Liver (tissue), 9 donors: ENCODE data around the gene TAB2. TPM values are rescaled to one million over a fixed set of nuclear protein-coding genes. Genes with fewer than 3 reads are reported as not detected.

Source experiments
- DNase-seq: peaks from one replicate; pipeline ENCODE4 v3.0.0-alpha.2; 2017; ENCODE audit warnings: low spot score
- H3K27ac ChIP-seq, 2 donors: one replicate each; pipeline ENCODE4 v1.7.0; 2013; ENCODE audit warnings: inconsistent platforms in 2 of 2, low read length in 2 of 2, control low read depth in 1 of 2, low read depth in 1 of 2, mild to moderate bottlenecking in 1 of 2
- H3K27me3 ChIP-seq, 4 donors: one replicate each; pipeline versions ENCODE4 v1.6.1 to v1.7.0; 2013; ENCODE audit warnings: low read length in 3 of 4, inconsistent platforms in 1 of 4, mild to moderate bottlenecking in 1 of 4, moderate library complexity in 1 of 4; ENCODE audit not compliant: control insufficient read depth in 4 of 4, insufficient read depth in 4 of 4
- H3K36me3 ChIP-seq, 4 donors: one replicate each; pipeline versions ENCODE4 v1.6.1 to v1.7.0; 2013; ENCODE audit warnings: low read length in 3 of 4, mild to moderate bottlenecking in 3 of 4, low read depth in 1 of 4, moderate library complexity in 1 of 4; ENCODE audit not compliant: control insufficient read depth in 4 of 4, insufficient read depth in 3 of 4
- H3K4me1 ChIP-seq, 4 donors: one replicate each; pipeline versions ENCODE4 v1.6.1 to v1.7.0; 2013; ENCODE audit warnings: low read length in 3 of 4, mild to moderate bottlenecking in 3 of 4, moderate library complexity in 1 of 4; ENCODE audit not compliant: control insufficient read depth in 4 of 4, insufficient read depth in 4 of 4
- H3K4me3 ChIP-seq, 3 donors: one replicate each; pipeline versions ENCODE4 v1.6.1 to v1.7.0; 2013; ENCODE audit warnings: low read length in 3 of 3, control low read depth in 1 of 3, low read depth in 1 of 3, mild to moderate bottlenecking in 1 of 3
- H3K9ac ChIP-seq, 2 donors: one replicate each; pipeline ENCODE4 v1.7.0; 2013; ENCODE audit warnings: low read length in 2 of 2, mild to moderate bottlenecking in 2 of 2, moderate library complexity in 2 of 2, control low read depth in 1 of 2, low read depth in 1 of 2
- H3K9me3 ChIP-seq, 4 donors: one replicate each; pipeline versions ENCODE4 v1.6.1 to v1.7.0; 2013; ENCODE audit warnings: low read length in 3 of 4; ENCODE audit not compliant: control insufficient read depth in 4 of 4
- EGR1 ChIP-seq, 2 donors: IDR thresholded peaks; 2 replicates each; pipeline ENCODE4 v1.6.1; 2016 to 2018; ENCODE audit warnings: antibody characterized with exemption in 2 of 2, low read depth in 2 of 2
- FOXA1 ChIP-seq: IDR thresholded peaks from 2 replicates; pipeline ENCODE4 v1.6.1; 2016; ENCODE audit warnings: antibody characterized with exemption
- FOXA2 ChIP-seq: IDR thresholded peaks from 2 replicates; pipeline ENCODE4 v1.6.1; 2016; ENCODE audit warnings: antibody characterized with exemption
- HNF4A ChIP-seq, 2 donors: conservative IDR thresholded peaks; 2 replicates each; pipeline ENCODE4 v1.6.1; 2016; ENCODE audit warnings: antibody characterized with exemption in 2 of 2, mild to moderate bottlenecking in 2 of 2
- HNF4G ChIP-seq: IDR thresholded peaks from 2 replicates; pipeline ENCODE4 v1.6.1; 2016; ENCODE audit warnings: antibody characterized with exemption
- JUND ChIP-seq, 2 donors: IDR thresholded peaks; 2 replicates each; pipeline ENCODE4 v1.6.1; 2016; ENCODE audit warnings: antibody characterized with exemption in 2 of 2
- NR2F2 ChIP-seq: IDR thresholded peaks from 2 replicates; pipeline ENCODE4 v1.6.1; 2016; ENCODE audit warnings: antibody characterized with exemption
- RAD21 ChIP-seq, 2 donors: IDR thresholded peaks; 2 replicates each; pipeline ENCODE4 v1.6.1; 2016; ENCODE audit warnings: antibody characterized with exemption in 2 of 2, mild to moderate bottlenecking in 2 of 2
- RXRA ChIP-seq, 2 donors: IDR thresholded peaks; 2 replicates each; pipeline ENCODE4 v1.6.1; 2017 to 2018; ENCODE audit warnings: antibody characterized with exemption in 2 of 2, mild to moderate bottlenecking in 1 of 2
- TAF1 ChIP-seq: conservative IDR thresholded peaks from 2 replicates; pipeline ENCODE4 v1.6.1; 2016; ENCODE audit warnings: antibody characterized with exemption, mild to moderate bottlenecking
- YY1 ChIP-seq: IDR thresholded peaks from 2 replicates; pipeline ENCODE4 v1.6.1; 2016; ENCODE audit warnings: antibody characterized with exemption, mild to moderate bottlenecking
- WGBS: extraction: QIAGEN DNeasy Blood & Tissue Kit; methylation state at CpG from one replicate; pipeline ENCODE4 v1.1.7; 2013; 5-methylcytosine and 5-hydroxymethylcytosine counted together
- polyA plus RNA-seq, 2 donors: library from polyadenylated mRNA; stranded (reverse) in 1 of 2; unstranded in 1 of 2; fragments of 200-250 nt in 1 of 2; fragments of >200 nt in 1 of 2; fragmentation: Nextera tagmentation in 1 of 2; extraction: Ambion mirVana in 1 of 2; gene quantifications; one replicate each; pipeline versions ENCODE4 v1.2.1 to v1.2.3, GENCODE V29; 2013 to 2015
- total RNA-seq, 2 donors: library from RNA; depleted of rRNA; stranded (reverse); fragments of >200 nt; gene quantifications; one replicate each; pipeline ENCODE4 v1.2.3, GENCODE V29; 2014
- TF ChIP-seq, protein P1 (sequence below): IDR thresholded peaks from 2 replicates; pipeline ENCODE4 v1.6.1; 2016; ENCODE audit warnings: antibody characterized with exemption
- TF ChIP-seq, protein P2 (sequence below): IDR thresholded peaks from 2 replicates; pipeline ENCODE4 v1.6.1; 2016; ENCODE audit warnings: antibody characterized with exemption
- TF ChIP-seq, protein P3 (sequence below): IDR thresholded peaks from 2 replicates; pipeline ENCODE4 v1.6.1; 2016; ENCODE audit warnings: antibody characterized with exemption
- TF ChIP-seq, protein P4 (sequence below): IDR thresholded peaks from 2 replicates; pipeline ENCODE4 v1.6.1; 2016; ENCODE audit warnings: antibody characterized with exemption, mild to moderate bottlenecking
- TF ChIP-seq, protein P5 (sequence below): fragments of 150-350 bp; IDR thresholded peaks from 2 replicates; pipeline ENCODE4 v1.5.1; 2017; ENCODE audit warnings: improper control_type of control experiment, low read depth, low read length; ENCODE audit not compliant: missing input control
- donor health status: healthy.
- donor health status: healthy.
- donor health status: healthy.
- donor health status: healthy.
- donor health status: healthy.

The TAB2 gene
- total and polyA plus RNA-seq, 4 donors, result 10.5 to 25.6 (median 18.0) TPM

DNA sequence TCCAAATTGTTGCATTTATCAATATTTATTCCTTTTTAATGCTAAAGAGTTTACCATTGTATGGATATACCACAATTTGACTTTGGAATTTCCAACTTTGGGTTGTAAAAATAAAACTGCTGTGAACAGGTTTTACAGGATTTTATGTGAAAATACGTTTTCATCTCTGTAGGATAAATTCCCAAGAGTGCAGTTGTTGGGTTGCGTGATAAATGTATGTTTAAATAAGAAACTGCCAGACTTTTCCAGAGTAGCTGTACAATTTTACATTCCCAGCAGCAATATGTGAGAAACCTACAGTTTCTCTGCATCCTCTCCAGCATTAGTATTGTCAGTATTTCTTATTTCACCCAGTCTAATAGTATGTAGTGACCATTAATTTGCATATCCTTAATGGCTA lies 12.6 kb downstream of the TAB2 start:
- peaks cover 6 to 37% (median 18%) of the 10 kb centered on the region in 4 donors for H3K4me1 ChIP-seq
- TF ChIP-seq RAD21 (IDR thresholded peaks at IDR 0.05) (no peak), TAF1 (no peak), FOXA1 (no peak), RXRA (IDR thresholded peaks at IDR 0.05) (no peak), YY1 (no peak), HNF4G (no peak), NR2F2 (no peak), EGR1 (IDR thresholded peaks at IDR 0.05; ENCODE audit: low read depth in 2 of 2) (no peak), JUND (IDR thresholded peaks at IDR 0.05) (no peak), FOXA2 (no peak), HNF4A (conservative IDR thresholded peaks at IDR 0.05) (no peak)
- TF ChIP-seq, protein P1, sequence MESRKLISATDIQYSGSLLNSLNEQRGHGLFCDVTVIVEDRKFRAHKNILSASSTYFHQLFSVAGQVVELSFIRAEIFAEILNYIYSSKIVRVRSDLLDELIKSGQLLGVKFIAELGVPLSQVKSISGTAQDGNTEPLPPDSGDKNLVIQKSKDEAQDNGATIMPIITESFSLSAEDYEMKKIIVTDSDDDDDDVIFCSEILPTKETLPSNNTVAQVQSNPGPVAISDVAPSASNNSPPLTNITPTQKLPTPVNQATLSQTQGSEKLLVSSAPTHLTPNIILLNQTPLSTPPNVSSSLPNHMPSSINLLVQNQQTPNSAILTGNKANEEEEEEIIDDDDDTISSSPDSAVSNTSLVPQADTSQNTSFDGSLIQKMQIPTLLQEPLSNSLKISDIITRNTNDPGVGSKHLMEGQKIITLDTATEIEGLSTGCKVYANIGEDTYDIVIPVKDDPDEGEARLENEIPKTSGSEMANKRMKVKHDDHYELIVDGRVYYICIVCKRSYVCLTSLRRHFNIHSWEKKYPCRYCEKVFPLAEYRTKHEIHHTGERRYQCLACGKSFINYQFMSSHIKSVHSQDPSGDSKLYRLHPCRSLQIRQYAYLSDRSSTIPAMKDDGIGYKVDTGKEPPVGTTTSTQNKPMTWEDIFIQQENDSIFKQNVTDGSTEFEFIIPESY, result no peak
- TF ChIP-seq, protein P2, sequence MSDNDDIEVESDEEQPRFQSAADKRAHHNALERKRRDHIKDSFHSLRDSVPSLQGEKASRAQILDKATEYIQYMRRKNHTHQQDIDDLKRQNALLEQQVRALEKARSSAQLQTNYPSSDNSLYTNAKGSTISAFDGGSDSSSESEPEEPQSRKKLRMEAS, result no peak
- TF ChIP-seq, protein P3, sequence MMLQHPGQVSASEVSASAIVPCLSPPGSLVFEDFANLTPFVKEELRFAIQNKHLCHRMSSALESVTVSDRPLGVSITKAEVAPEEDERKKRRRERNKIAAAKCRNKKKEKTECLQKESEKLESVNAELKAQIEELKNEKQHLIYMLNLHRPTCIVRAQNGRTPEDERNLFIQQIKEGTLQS, result no peak
- TF ChIP-seq, protein P4, sequence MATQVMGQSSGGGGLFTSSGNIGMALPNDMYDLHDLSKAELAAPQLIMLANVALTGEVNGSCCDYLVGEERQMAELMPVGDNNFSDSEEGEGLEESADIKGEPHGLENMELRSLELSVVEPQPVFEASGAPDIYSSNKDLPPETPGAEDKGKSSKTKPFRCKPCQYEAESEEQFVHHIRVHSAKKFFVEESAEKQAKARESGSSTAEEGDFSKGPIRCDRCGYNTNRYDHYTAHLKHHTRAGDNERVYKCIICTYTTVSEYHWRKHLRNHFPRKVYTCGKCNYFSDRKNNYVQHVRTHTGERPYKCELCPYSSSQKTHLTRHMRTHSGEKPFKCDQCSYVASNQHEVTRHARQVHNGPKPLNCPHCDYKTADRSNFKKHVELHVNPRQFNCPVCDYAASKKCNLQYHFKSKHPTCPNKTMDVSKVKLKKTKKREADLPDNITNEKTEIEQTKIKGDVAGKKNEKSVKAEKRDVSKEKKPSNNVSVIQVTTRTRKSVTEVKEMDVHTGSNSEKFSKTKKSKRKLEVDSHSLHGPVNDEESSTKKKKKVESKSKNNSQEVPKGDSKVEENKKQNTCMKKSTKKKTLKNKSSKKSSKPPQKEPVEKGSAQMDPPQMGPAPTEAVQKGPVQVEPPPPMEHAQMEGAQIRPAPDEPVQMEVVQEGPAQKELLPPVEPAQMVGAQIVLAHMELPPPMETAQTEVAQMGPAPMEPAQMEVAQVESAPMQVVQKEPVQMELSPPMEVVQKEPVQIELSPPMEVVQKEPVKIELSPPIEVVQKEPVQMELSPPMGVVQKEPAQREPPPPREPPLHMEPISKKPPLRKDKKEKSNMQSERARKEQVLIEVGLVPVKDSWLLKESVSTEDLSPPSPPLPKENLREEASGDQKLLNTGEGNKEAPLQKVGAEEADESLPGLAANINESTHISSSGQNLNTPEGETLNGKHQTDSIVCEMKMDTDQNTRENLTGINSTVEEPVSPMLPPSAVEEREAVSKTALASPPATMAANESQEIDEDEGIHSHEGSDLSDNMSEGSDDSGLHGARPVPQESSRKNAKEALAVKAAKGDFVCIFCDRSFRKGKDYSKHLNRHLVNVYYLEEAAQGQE, result no peak
- TF ChIP-seq, protein P5, sequence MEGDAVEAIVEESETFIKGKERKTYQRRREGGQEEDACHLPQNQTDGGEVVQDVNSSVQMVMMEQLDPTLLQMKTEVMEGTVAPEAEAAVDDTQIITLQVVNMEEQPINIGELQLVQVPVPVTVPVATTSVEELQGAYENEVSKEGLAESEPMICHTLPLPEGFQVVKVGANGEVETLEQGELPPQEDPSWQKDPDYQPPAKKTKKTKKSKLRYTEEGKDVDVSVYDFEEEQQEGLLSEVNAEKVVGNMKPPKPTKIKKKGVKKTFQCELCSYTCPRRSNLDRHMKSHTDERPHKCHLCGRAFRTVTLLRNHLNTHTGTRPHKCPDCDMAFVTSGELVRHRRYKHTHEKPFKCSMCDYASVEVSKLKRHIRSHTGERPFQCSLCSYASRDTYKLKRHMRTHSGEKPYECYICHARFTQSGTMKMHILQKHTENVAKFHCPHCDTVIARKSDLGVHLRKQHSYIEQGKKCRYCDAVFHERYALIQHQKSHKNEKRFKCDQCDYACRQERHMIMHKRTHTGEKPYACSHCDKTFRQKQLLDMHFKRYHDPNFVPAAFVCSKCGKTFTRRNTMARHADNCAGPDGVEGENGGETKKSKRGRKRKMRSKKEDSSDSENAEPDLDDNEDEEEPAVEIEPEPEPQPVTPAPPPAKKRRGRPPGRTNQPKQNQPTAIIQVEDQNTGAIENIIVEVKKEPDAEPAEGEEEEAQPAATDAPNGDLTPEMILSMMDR, result no peak
- H3K27ac ChIP-seq, result no peak overlapping the region
- DNase-seq, result no peak
- H3K4me3 ChIP-seq, result no peak overlapping the region
- 83% methylated on average over 2 of the region's 2 CpGs for WGBS
- H3K36me3 ChIP-seq, result no peaks in the 10 kb centered on the region
- H3K9me3 ChIP-seq, result no peaks in the 10 kb centered on the region
- H3K9ac ChIP-seq, result no peak overlapping the region
- H3K27me3 ChIP-seq, result no peaks in the 10 kb centered on the region
